Measurements from ENCODE around the gene SRSF4. TPM values are rescaled to one million over a fixed set of nuclear protein-coding genes. Genes with fewer than 3 reads are reported as not detected.

SRSF4 gene
- total and polyA plus RNA-seq, 2 experiments from 2014 or later = 45.0 to 60.8 TPM

DNA sequence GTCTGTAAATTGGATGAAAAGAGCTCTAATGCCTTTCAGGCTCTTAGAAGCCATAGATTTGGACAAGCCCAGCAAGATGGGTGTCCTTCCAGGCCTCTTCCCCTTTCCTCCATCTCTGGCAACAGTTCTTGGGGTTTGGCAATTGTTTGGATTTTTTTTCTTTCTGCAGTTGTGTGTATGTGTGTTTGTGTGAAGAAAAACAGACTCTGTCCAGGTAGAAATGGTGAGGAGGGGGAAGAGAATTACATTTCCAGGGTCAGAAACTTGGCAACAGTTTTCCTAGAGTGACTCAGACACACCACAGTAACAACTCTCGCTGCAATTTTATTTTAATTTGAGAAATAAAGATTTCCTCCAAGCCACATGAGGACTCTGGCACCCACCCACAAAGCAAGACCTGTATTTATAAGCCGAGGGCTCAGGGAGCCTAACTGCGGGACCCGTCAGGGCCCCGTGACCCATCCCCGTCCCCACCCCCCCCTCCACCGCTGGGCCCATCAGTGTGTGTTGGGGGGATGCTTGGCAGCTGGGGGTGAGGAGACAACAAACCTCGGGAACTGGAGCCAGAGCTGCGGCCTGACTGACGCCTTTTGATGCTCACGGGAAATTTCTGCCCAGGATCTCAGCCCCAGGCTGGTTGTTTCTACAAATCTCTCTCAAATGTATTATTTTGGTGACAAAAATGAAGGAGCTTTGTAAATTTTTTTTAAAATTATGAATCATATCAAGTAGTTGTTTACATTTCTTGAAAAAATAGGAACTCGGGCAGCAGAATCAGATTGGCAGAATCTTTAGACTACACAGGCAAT lies 62.4 kb downstream of the SRSF4 start:
- no peak for DNase-seq
- Histone ChIP-seq H3K4me1 (ENCODE audit: insufficient read depth) (no peaks in the 10 kb centered on the region), H3K79me2 (ENCODE audit: insufficient read depth) (0 out of 2 replicates have a peak, but pooled peaks cover 7% of the 10 kb centered on the region), H2AFZ (no peak overlapping the region), H3K27me3 (replicated peaks; ENCODE audit: insufficient read depth) (no peaks in the 10 kb centered on the region), H3K9ac (no peak overlapping the region), H3K4me3 (no peak overlapping the region), H3K27ac (no peak overlapping the region), H3K4me2 (ENCODE audit: unreplicated experiment) (no peak overlapping the region), H3F3A (ENCODE audit: insufficient read depth) (peaks cover 5% of the 10 kb centered on the region; the same call in 1 of the 2 replicates), H3K9me3 (ENCODE audit: low read depth) (no peaks in the 10 kb centered on the region), H4K20me1 (ENCODE audit: insufficient read depth) (no peaks in the 10 kb centered on the region), H3K36me3 (ENCODE audit: low read depth) (peaks cover 3% of the 10 kb centered on the region; the same call in 1 of the 2 replicates), H3K9me2 (ENCODE audit: insufficient read depth) (no peaks in the 10 kb centered on the region)
- in situ Hi-C loops (cut with MboI) = no loop called here
- 67 to 69% methylated on average over 9 to 12 of the region's 12 CpGs for WGBS, 2 experiments (ENCODE audit: low coverage in 1 of 2, low lambda C conversion rate in 2 of 2, missing lambda C conversion rate in 2 of 2)
- no peak for TF ChIP-seq EZH2phosphoT487 (IDR thresholded peaks at IDR 0.05; ENCODE audit: insufficient read depth, low read depth)
- no peak for TF ChIP-seq EZH2 (IDR thresholded peaks at IDR 0.05; ENCODE audit: insufficient read depth, poor library complexity, severe bottlenecking)

DNA sequence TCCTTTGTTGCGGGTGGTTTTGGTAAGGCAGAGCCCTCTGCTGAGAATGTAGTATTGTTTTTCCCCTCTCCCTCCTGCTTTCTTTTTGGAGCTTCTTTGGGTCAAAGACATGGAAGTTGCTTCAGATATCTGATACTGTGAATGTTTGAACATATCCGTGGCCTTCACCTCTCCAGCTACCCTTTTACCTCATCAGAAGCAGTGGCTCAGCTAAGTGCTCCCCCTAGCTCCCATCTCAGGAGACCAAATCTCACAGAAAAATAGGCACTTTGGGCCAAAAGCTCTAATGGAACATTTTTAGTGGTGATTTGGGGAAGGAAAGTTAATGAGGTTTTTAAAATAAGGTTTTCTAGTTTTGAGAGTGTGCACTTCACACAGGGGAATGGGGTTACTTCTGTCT lies 64.3 kb downstream of the SRSF4 start:
- H3K9me3 ChIP-seq (ENCODE audit: low read depth) = no peaks in the 10 kb centered on the region
- TF ChIP-seq EZH2phosphoT487 (IDR thresholded peaks at IDR 0.05; ENCODE audit: insufficient read depth, low read depth) (no peak), EZH2 (IDR thresholded peaks at IDR 0.05; ENCODE audit: insufficient read depth, poor library complexity, severe bottlenecking) (no peak)
- no peak overlapping the region for H3K9ac ChIP-seq
- no peak overlapping the region for H3K4me3 ChIP-seq
- no peak overlapping the region for H3K27ac ChIP-seq
- WGBS, 2 experiments (ENCODE audit: low coverage in 1 of 2, low lambda C conversion rate in 2 of 2, missing lambda C conversion rate in 2 of 2) = 50 to 62% methylated on average over 2 of the region's 2 CpGs
- no peaks in the 10 kb centered on the region for H3K9me2 ChIP-seq (ENCODE audit: insufficient read depth)
- H3K4me1 ChIP-seq (ENCODE audit: insufficient read depth) = no peaks in the 10 kb centered on the region
- no peaks in the 10 kb centered on the region for H3K27me3 ChIP-seq (replicated peaks; ENCODE audit: insufficient read depth)
- H3F3A ChIP-seq (ENCODE audit: insufficient read depth) = peaks cover 5% of the 10 kb centered on the region; the same call in 1 of the 2 replicates
- in situ Hi-C loops (cut with MboI) = no loop called here
- H3K4me2 ChIP-seq (ENCODE audit: unreplicated experiment) = no peak overlapping the region
- DNase-seq = no peak
- no peak overlapping the region for H2AFZ ChIP-seq
- H3K36me3 ChIP-seq (ENCODE audit: low read depth) = peaks cover 3% of the 10 kb centered on the region; the same call in 1 of the 2 replicates
- H4K20me1 ChIP-seq (ENCODE audit: insufficient read depth) = no peaks in the 10 kb centered on the region
- H3K79me2 ChIP-seq (ENCODE audit: insufficient read depth) = 0 out of 2 replicates have a peak, but pooled peaks cover 7% of the 10 kb centered on the region

DNA sequence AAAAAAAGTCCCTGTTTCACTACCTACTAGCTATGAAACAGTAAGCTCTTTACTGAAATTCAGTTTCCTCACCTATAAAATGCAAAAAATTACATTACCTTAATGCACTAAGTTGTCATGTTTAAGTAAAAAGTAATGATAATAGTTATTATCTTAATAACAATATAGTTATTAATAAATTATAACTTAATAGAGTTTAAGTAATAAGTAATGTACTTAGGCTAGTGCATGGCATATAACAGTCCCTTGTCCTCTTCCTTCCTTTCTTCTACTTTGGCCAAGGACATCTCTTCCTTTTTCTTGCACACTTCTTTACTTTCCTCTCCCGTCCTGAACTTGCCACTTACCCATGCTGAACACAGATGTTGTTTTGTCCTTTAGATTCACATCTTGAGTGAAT lies 67.0 kb downstream of the SRSF4 start:
- no peak overlapping the region for H2AFZ ChIP-seq
- H3K36me3 ChIP-seq (ENCODE audit: low read depth) = no peaks in the 10 kb centered on the region
- in situ Hi-C loops (cut with MboI) = no loop called here
- H3K9me3 ChIP-seq (ENCODE audit: low read depth) = no peaks in the 10 kb centered on the region
- no peak overlapping the region for H3K27ac ChIP-seq
- WGBS, 2 experiments (ENCODE audit: low coverage in 1 of 2, low lambda C conversion rate in 2 of 2, missing lambda C conversion rate in 2 of 2) = 71 to 82% methylated on average over 1 of the region's 1 CpG
- H3K79me2 ChIP-seq (ENCODE audit: insufficient read depth) = no peaks in the 10 kb centered on the region
- H3K9me2 ChIP-seq (ENCODE audit: insufficient read depth) = no peaks in the 10 kb centered on the region
- no peak overlapping the region for H3K4me3 ChIP-seq
- DNase-seq = no peak
- H3K4me2 ChIP-seq (ENCODE audit: unreplicated experiment) = no peak overlapping the region
- no peaks in the 10 kb centered on the region for H3K27me3 ChIP-seq (replicated peaks; ENCODE audit: insufficient read depth)
- no peak for TF ChIP-seq EZH2phosphoT487 (IDR thresholded peaks at IDR 0.05; ENCODE audit: insufficient read depth, low read depth)
- no peak for TF ChIP-seq EZH2 (IDR thresholded peaks at IDR 0.05; ENCODE audit: insufficient read depth, poor library complexity, severe bottlenecking)
- no peaks in the 10 kb centered on the region for H4K20me1 ChIP-seq (ENCODE audit: insufficient read depth)
- H3F3A ChIP-seq (ENCODE audit: insufficient read depth) = 0 out of 2 replicates have a peak, but pooled peaks cover under 1% of the 10 kb centered on the region
- no peak overlapping the region for H3K9ac ChIP-seq
- no peaks in the 10 kb centered on the region for H3K4me1 ChIP-seq (ENCODE audit: insufficient read depth)

DNA sequence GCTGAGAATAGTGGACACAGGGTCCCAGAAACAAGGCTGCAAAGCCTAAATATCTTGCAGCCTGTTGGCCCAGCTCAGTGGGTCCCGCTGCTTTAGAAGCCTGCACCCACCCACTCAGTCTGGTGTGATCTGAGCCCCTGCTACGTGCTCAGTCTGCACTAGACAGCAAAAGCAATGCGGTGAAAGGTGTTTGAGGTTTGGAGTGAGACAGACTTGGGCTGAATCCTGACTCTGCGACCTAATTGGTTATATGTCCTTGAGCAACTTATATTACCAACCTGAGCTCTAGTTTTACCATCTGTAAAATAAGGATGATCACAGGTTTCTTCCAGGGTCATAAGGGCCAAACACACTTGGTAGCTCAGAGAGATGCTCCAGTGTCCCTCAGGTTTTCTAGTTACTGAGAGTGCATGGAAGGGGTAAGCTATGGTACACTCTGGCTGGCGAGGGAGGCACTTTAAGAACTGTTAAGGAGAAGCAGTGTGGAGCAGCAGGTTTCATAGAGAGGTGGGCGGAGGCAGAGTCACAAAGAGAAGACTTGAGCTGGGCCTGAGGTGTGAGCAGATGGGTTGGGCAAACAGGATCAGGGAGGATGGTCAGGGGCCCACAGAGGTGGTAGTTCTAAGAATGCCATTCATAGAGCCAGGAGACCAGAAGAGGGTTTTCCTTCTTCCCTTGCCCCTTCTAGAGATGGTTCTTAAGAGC lies 68.1 kb downstream of the SRSF4 start:
- in situ Hi-C loops (cut with MboI) = no loop called here

More for the DNA sequence above, 68.1 kb downstream of the SRSF4 start:
- no peak overlapping the region for H2AFZ ChIP-seq
- H3F3A ChIP-seq (ENCODE audit: insufficient read depth) = no peaks in the 10 kb centered on the region
- H3K9me3 ChIP-seq (ENCODE audit: low read depth) = no peaks in the 10 kb centered on the region
- H3K4me3 ChIP-seq = no peak overlapping the region
- H3K4me1 ChIP-seq (ENCODE audit: insufficient read depth) = no peaks in the 10 kb centered on the region
- H3K9me2 ChIP-seq (ENCODE audit: insufficient read depth) = no peaks in the 10 kb centered on the region
- TF ChIP-seq EZH2 (IDR thresholded peaks at IDR 0.05; ENCODE audit: insufficient read depth, poor library complexity, severe bottlenecking) (no peak), EZH2phosphoT487 (IDR thresholded peaks at IDR 0.05; ENCODE audit: insufficient read depth, low read depth) (no peak)
- no peaks in the 10 kb centered on the region for H3K36me3 ChIP-seq (ENCODE audit: low read depth)
- H3K27ac ChIP-seq = no peak overlapping the region
- no peak overlapping the region for H3K4me2 ChIP-seq (ENCODE audit: unreplicated experiment)
- no peaks in the 10 kb centered on the region for H3K79me2 ChIP-seq (ENCODE audit: insufficient read depth)
- WGBS, 2 experiments (ENCODE audit: low coverage in 1 of 2, low lambda C conversion rate in 2 of 2, missing lambda C conversion rate in 2 of 2) = 70 to 76% methylated on average over 6 of the region's 6 CpGs
- no peak for DNase-seq
- H3K27me3 ChIP-seq (replicated peaks; ENCODE audit: insufficient read depth) = no peaks in the 10 kb centered on the region
- no peaks in the 10 kb centered on the region for H4K20me1 ChIP-seq (ENCODE audit: insufficient read depth)
- no peak overlapping the region for H3K9ac ChIP-seq

Data from GM23248 (cell line).